Karpas-422 (cell line): Measurements from ENCODE around the gene FNDC3A. TPM values are rescaled to one million over a fixed set of nuclear protein-coding genes. Genes with fewer than 3 reads are reported as not detected.
"Not testable (repeated sequence)": the region's sequence is repeated elsewhere in the genome, so short reads cannot be mapped to it uniquely, and the experiment has no call there.

Source experiments
- DNase-seq: peaks from one replicate; pipeline ENCODE4 v3.0.0-alpha.2; 2015
- H2AFZ ChIP-seq: fragments of 200-600 bp; sonication (generic); 2 replicates; pipeline ENCODE4 v1.6.1; 2014; ENCODE audit warnings: antibody characterized with exemption, low read length, mixed read lengths
- H3K27ac ChIP-seq: fragments of 200-600 bp; sonication (generic); 2 replicates; pipeline ENCODE4 v1.5.1; 2014; ENCODE audit warnings: mild to moderate bottlenecking, low read length, moderate library complexity
- H3K27me3 ChIP-seq: fragments of 200-600 bp; sonication (generic); 2 replicates; pipeline ENCODE4 v1.6.1; 2014; ENCODE audit warnings: low read length, mixed read lengths
- H3K36me3 ChIP-seq: fragments of 200-600 bp; sonication (generic); 2 replicates; pipeline ENCODE4 v1.6.1; 2014; ENCODE audit warnings: low read length, mixed read lengths; ENCODE audit not compliant: insufficient read depth
- H3K4me1 ChIP-seq: fragments of 200-600 bp; sonication (generic); 2 replicates; pipeline ENCODE4 v1.6.1; 2014; ENCODE audit warnings: mild to moderate bottlenecking, low read length, mixed read lengths
- H3K4me2 ChIP-seq: fragments of 200-600 bp; sonication (generic); 2 replicates; pipeline ENCODE4 v1.6.1; 2014; ENCODE audit warnings: low read length, low read depth, mild to moderate bottlenecking; ENCODE audit not compliant: poor library complexity, severe bottlenecking
- H3K4me3 ChIP-seq: fragments of 200-600 bp; sonication (generic); 2 replicates; pipeline ENCODE4 v1.5.1; 2014; ENCODE audit warnings: mild to moderate bottlenecking, antibody characterized with exemption, low read length, mixed read lengths
- H3K79me2 ChIP-seq: fragments of 200-600 bp; sonication (generic); 2 replicates; pipeline ENCODE4 v1.6.1; 2014; ENCODE audit warnings: mild to moderate bottlenecking, low read length, mixed read lengths
- H3K9ac ChIP-seq: fragments of 200-600 bp; sonication (generic); 2 replicates; pipeline ENCODE4 v1.6.0; 2014; ENCODE audit warnings: low read length
- H3K9me2 ChIP-seq: fragments of 200-600 bp; sonication (generic), shearing (Covaris generic); replicated peaks from 2 replicates; pipeline ENCODE4 v1.6.0; 2014; ENCODE audit warnings: mild to moderate bottlenecking, low read length, moderate library complexity; ENCODE audit not compliant: insufficient read depth
- H3K9me3 ChIP-seq: fragments of 300-700, 200-600 bp; sonication (generic); 2 replicates; pipeline ENCODE4 v1.6.1; 2014; ENCODE audit warnings: low read length, mixed read lengths
- H4K20me1 ChIP-seq: fragments of 200-600 bp; sonication (generic); 2 replicates; pipeline ENCODE4 v1.6.1; 2014; ENCODE audit warnings: mild to moderate bottlenecking, antibody characterized with exemption, low read length, low read depth; ENCODE audit not compliant: insufficient read depth
- total RNA-seq: library from RNA; depleted of rRNA; stranded (reverse); fragments of >200 nt; shearing (Covaris generic); gene quantifications from 2 replicates; pipeline ENCODE4 v1.2.3, GENCODE V29; 2014; ENCODE audit warnings: low replicate concordance

FNDC3A gene
- total RNA-seq, 1 experiment from 2014 or later: 36.0 TPM

GRCh38 chr13:49053906-49054305 lies 78.2 kb downstream of the FNDC3A start:
- Histone ChIP-seq H3K9me3 (no peaks in the 10 kb centered on the region), H3K27me3 (no peaks in the 10 kb centered on the region), H2AFZ (no peak overlapping the region), H3K4me3 (no peak overlapping the region), H3K36me3 (no peaks in the 10 kb centered on the region), H3K4me2 (no peak overlapping the region), H4K20me1 (no peaks in the 10 kb centered on the region), H3K4me1 (no peaks in the 10 kb centered on the region; the same call in 1 of the 2 replicates), H3K27ac (no peak overlapping the region), H3K9ac (no peak overlapping the region), H3K9me2 (no peaks in the 10 kb centered on the region), H3K79me2 (no peaks in the 10 kb centered on the region)
- DNase-seq: no peak

- H3K79me2 ChIP-seq: no peaks in the 10 kb centered on the region
- H3K4me2 ChIP-seq: no peak overlapping the region
- no peak overlapping the region for H3K4me3 ChIP-seq
- H3K27ac ChIP-seq: no peak overlapping the region
- H3K36me3 ChIP-seq: no peaks in the 10 kb centered on the region
- H4K20me1 ChIP-seq: no peaks in the 10 kb centered on the region
- H3K4me1 ChIP-seq: no peaks in the 10 kb centered on the region; the same call in 1 of the 2 replicates
- H3K9me2 ChIP-seq: no peaks in the 10 kb centered on the region
- H3K9me3 ChIP-seq: no peaks in the 10 kb centered on the region
- H2AFZ ChIP-seq: no peak overlapping the region
- H3K27me3 ChIP-seq: no peaks in the 10 kb centered on the region
- no peak overlapping the region for H3K9ac ChIP-seq
- DNase-seq: no peak
These were observed 79.3 kb downstream of the FNDC3A start for GRCh38 chr13:49055021-49055420.

DNA sequence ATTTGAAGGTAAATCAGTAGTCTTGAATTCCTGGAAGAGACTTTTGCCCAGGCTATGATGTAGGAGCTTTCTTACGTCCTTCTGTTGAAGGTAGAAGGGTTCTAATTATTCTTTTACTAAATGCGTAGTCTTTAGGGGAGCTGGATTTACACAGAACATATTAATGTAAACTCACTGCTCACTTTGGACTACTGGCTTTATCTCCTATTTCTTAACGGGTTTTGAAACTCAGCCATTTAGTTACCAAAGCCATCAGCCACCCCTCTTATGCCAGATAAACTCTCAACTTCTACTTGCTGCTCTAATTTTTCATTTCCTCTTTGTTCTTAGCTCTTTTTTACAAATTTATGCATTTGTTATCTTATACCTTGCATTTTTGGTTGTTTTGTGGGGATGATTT lies 81.5 kb downstream of the FNDC3A start:
- H4K20me1 ChIP-seq: no peaks in the 10 kb centered on the region
- H3K36me3 ChIP-seq: no peaks in the 10 kb centered on the region
- H3K27me3 ChIP-seq: no peaks in the 10 kb centered on the region
- H3K4me1 ChIP-seq: no peaks in the 10 kb centered on the region; the same call in 1 of the 2 replicates
- H3K9me3 ChIP-seq: no peaks in the 10 kb centered on the region
- H3K9me2 ChIP-seq: no peaks in the 10 kb centered on the region
- H2AFZ ChIP-seq: no peak overlapping the region
- H3K9ac ChIP-seq: no peak overlapping the region
- no peaks in the 10 kb centered on the region for H3K79me2 ChIP-seq
- no peak overlapping the region for H3K4me2 ChIP-seq
- H3K4me3 ChIP-seq: no peak overlapping the region
- no peak overlapping the region for H3K27ac ChIP-seq
- no peak for DNase-seq

- Histone ChIP-seq H3K9me3 (no peaks in the 10 kb centered on the region), H3K79me2 (no peaks in the 10 kb centered on the region), H3K9ac (no peak overlapping the region), H3K4me2 (no peak overlapping the region), H2AFZ (no peak overlapping the region), H4K20me1 (no peaks in the 10 kb centered on the region), H3K4me3 (no peak overlapping the region), H3K36me3 (no peaks in the 10 kb centered on the region), H3K4me1 (peaks cover 3% of the 10 kb centered on the region), H3K9me2 (no peaks in the 10 kb centered on the region), H3K27ac (no peak overlapping the region), H3K27me3 (no peaks in the 10 kb centered on the region)
- no peak for DNase-seq
These were observed 83.0 kb downstream of the FNDC3A start for GRCh38 chr13:49058761-49059160.

DNA sequence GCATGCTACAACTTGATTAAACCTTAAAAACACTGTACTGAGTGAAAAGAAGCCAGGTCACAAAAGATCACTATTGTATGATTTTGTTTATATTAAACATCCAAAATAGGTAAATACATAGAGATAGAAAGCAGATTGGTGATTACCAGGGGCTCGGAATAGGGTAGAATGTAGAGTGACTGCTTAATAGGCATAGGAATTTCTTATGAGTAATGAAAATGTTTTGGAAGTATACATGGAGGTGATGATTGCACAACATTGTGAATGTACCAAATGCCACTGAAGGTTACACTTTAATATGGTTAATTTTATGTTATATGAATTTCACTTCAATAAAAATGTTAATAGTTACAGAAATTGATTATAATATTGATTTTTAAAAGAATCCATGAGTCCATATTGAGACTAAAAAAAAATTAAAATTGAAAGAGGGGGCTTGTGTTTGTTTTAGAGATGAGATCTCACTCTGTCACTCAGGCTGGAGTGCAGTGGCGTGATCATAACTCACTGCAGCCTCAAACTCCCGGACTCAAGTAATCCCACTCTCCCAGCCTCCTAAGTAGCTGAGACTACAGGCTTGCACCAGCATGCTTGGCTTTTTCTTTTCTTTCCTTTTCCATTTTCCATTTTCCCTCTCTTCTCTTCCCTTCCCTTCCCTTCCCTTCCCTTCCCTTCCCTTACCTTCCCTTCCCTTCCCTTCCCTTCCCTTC lies 85.1 kb downstream of the FNDC3A start:
- no peaks in the 10 kb centered on the region for H4K20me1 ChIP-seq
- no peak for DNase-seq
- no peak overlapping the region for H2AFZ ChIP-seq
- no peak overlapping the region for H3K4me2 ChIP-seq
- H3K27ac ChIP-seq: no peak overlapping the region
- no peaks in the 10 kb centered on the region for H3K9me3 ChIP-seq
- H3K36me3 ChIP-seq: no peaks in the 10 kb centered on the region
- H3K9ac ChIP-seq: no peak overlapping the region
- H3K9me2 ChIP-seq: no peaks in the 10 kb centered on the region
- H3K27me3 ChIP-seq: no peaks in the 10 kb centered on the region
- no peaks in the 10 kb centered on the region for H3K79me2 ChIP-seq
- peaks cover 3% of the 10 kb centered on the region for H3K4me1 ChIP-seq
- no peak overlapping the region for H3K4me3 ChIP-seq

- not testable (repeated sequence) for H3K36me3 ChIP-seq, H3K27ac ChIP-seq, H3K4me3 ChIP-seq, H3K9ac ChIP-seq, H3K79me2 ChIP-seq, H2AFZ ChIP-seq, DNase-seq, H3K4me1 ChIP-seq, H3K4me2 ChIP-seq, H3K9me2 ChIP-seq, H3K9me3 ChIP-seq, H4K20me1 ChIP-seq, H3K27me3 ChIP-seq
These were observed 85.7 kb downstream of the FNDC3A start for GRCh38 chr13:49061388-49061752.

DNA sequence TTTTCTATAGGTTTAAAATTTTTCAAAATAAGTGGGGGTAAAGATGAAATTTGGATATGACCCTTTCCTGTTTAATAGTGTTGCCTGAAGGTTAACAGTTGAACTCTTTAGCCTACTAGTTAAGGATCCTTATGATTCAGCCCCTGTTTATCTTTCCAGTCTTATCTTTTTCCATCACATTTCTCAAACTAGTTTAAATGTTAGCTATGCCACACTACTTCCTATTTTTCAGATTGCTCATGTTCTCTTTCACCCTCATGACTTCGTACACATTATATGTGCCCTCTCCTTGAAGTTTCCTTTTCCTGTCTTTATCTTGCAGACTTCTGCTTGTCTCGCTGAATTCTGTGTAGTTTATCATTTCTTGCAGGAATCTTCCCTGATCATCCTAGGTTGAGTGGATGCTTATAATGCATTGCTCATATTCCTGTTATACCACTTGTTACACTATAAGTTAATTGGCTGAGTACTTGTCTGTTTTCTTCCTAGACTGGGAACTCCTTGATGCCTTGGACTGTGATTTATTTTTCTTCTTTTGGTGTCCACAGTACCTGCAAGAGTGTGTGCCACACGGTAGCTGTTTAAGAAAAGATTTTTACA lies 86.7 kb downstream of the FNDC3A start:
- Histone ChIP-seq H4K20me1 (no peaks in the 10 kb centered on the region), H2AFZ (no peak overlapping the region), H3K9me3 (no peaks in the 10 kb centered on the region), H3K9me2 (no peaks in the 10 kb centered on the region), H3K27me3 (no peaks in the 10 kb centered on the region), H3K4me1 (peaks cover 3% of the 10 kb centered on the region), H3K9ac (no peak overlapping the region), H3K79me2 (no peaks in the 10 kb centered on the region), H3K27ac (no peak overlapping the region), H3K36me3 (no peaks in the 10 kb centered on the region), H3K4me2 (no peak overlapping the region), H3K4me3 (no peak overlapping the region)
- no peak for DNase-seq

- Histone ChIP-seq H3K36me3 (no peaks in the 10 kb centered on the region), H3K79me2 (no peaks in the 10 kb centered on the region), H3K4me3 (no peak overlapping the region), H3K9me3 (no peaks in the 10 kb centered on the region), H3K4me1 (peaks cover 3% of the 10 kb centered on the region), H3K4me2 (no peak overlapping the region), H2AFZ (no peak overlapping the region), H3K27me3 (no peaks in the 10 kb centered on the region), H4K20me1 (no peaks in the 10 kb centered on the region), H3K9me2 (no peaks in the 10 kb centered on the region), H3K27ac (no peak overlapping the region), H3K9ac (no peak overlapping the region)
- DNase-seq: no peak
These were observed 87.3 kb downstream of the FNDC3A start for GRCh38 chr13:49063011-49063410.
